H1 (cell line): ENCODE results near the gene NOTUM. TPM values are rescaled to one million over a fixed set of nuclear protein-coding genes. Genes with fewer than 3 reads are reported as not detected.

Experiments
- CTCF ChIA-PET: fragments of 300-600 bp; sonication (Branson Sonifier 250); formaldehyde crosslinking; loops from one replicate; lab custom pipeline; 2021; ENCODE audit not compliant: partially characterized antibody; lab: Charles Lee
- POLR2A ChIA-PET: fragments of 300-600 bp; sonication (Branson Sonifier 250); formaldehyde crosslinking; loops from one replicate; lab custom pipeline; 2021; ENCODE audit warnings: inconsistent platforms; ENCODE audit not compliant: partially characterized antibody; lab: Charles Lee
- DNase-seq, 2 experiments: peaks; one replicate each; pipeline versions ENCODE4 v3.0.0 to v3.0.0-alpha.2; 2010 to 2022; ENCODE audit warnings: low spot score in 2 of 2, low read depth in 1 of 2, mixed read lengths in 1 of 2
- FAIRE-seq: peaks from 2 replicates; lab custom pipeline; 2011; peaks lifted over from hg19 to GRCh38; lab: Jason Lieb, UNC
- H2AFZ ChIP-seq: 2 replicates; pipeline ENCODE4 v1.8.1; 2012; ENCODE audit warnings: low read length, inconsistent platforms
- H2AK5ac ChIP-seq: 2 replicates; pipeline ENCODE4 v1.6.1; 2013; ENCODE audit warnings: low read depth, low read length
- H2BK120ac ChIP-seq: replicated peaks from 2 replicates; pipeline ENCODE3; 2013; ENCODE audit warnings: low read depth, low read length, inconsistent platforms
- H2BK12ac ChIP-seq: 2 replicates; pipeline ENCODE4 v1.6.1; 2013; ENCODE audit warnings: low read depth, low read length
- H2BK15ac ChIP-seq: 2 replicates; pipeline ENCODE4 v1.6.1; 2013; ENCODE audit warnings: low read length
- H2BK20ac ChIP-seq: 2 replicates; pipeline ENCODE4 v1.6.1; 2013; ENCODE audit warnings: low read length
- H2BK5ac ChIP-seq: 2 replicates; pipeline ENCODE4 v1.6.1; 2013; ENCODE audit warnings: low read depth, low read length
- H3K14ac ChIP-seq: 2 replicates; pipeline ENCODE4 v1.6.1; 2013; ENCODE audit warnings: inconsistent platforms; ENCODE audit not compliant: insufficient read length
- H3K18ac ChIP-seq: 2 replicates; pipeline ENCODE4 v1.6.1; 2013; ENCODE audit warnings: low read length; ENCODE audit errors: extremely low read depth
- H3K23ac ChIP-seq: 2 replicates; pipeline ENCODE4 v1.6.1; 2013; ENCODE audit warnings: inconsistent platforms; ENCODE audit not compliant: insufficient read length
- H3K23me2 ChIP-seq: 2 replicates; pipeline ENCODE4 v1.6.1; 2013; ENCODE audit warnings: low read depth, low read length
- H3K27ac ChIP-seq: 2 replicates; pipeline ENCODE4 v1.6.1; 2011; ENCODE audit warnings: low read depth, low read length, inconsistent platforms
- H3K27me3 ChIP-seq, 4 experiments: replicated peaks in 1 of 4; 1 replicate in 1 of 4; 2 replicates in 3 of 4; pipeline versions ENCODE4 v1.6.1 to v1.8.1; 2011 to 2013; ENCODE audit warnings: low read length in 3 of 4, mild to moderate bottlenecking in 3 of 4, inconsistent platforms in 2 of 4, mixed read lengths in 2 of 4, moderate library complexity in 1 of 4; ENCODE audit not compliant: control insufficient read depth in 3 of 4, insufficient read depth in 3 of 4; ENCODE audit errors: extremely low read depth in 1 of 4
- H3K36me3 ChIP-seq, 4 experiments: 2 replicates each; pipeline versions ENCODE4 v1.6.1 to v1.8.1; 2011 to 2013; ENCODE audit warnings: mild to moderate bottlenecking in 4 of 4, low read length in 3 of 4, moderate library complexity in 2 of 4, control low read depth in 1 of 4, inconsistent platforms in 1 of 4; ENCODE audit not compliant: insufficient read depth in 4 of 4, control insufficient read depth in 2 of 4
- H3K4ac ChIP-seq: replicated peaks from 2 replicates; pipeline ENCODE3; 2013; ENCODE audit warnings: low read length, low read depth, mixed read lengths, inconsistent platforms; ENCODE audit not compliant: insufficient read length
- H3K4me1 ChIP-seq, 4 experiments: replicated peaks in 1 of 4; 1 replicate in 1 of 4; 2 replicates in 3 of 4; pipeline versions ENCODE4 v1.6.1 to v1.8.1; 2011 to 2013; ENCODE audit warnings: low read length in 3 of 4, inconsistent platforms in 2 of 4, mixed read lengths in 1 of 4; ENCODE audit not compliant: insufficient read depth in 4 of 4, control insufficient read depth in 3 of 4
- H3K4me2 ChIP-seq, 2 experiments: 2 replicates each; pipeline versions ENCODE4 v1.6.1 to v1.8.1; 2011 to 2013; ENCODE audit warnings: low read depth in 2 of 2, low read length in 2 of 2, control low read depth in 1 of 2, inconsistent platforms in 1 of 2, mild to moderate bottlenecking in 1 of 2; ENCODE audit not compliant: insufficient read depth in 1 of 2
- H3K4me3 ChIP-seq, 4 experiments: fragments of 200-600, 300-600 bp in 1 of 4; sonication (generic), shearing (Covaris generic), sonication (Bioruptor Twin) in 1 of 4; 2 replicates each; pipeline versions ENCODE4 v1.5.1 to v1.8.1; 2011 to 2016; ENCODE audit warnings: low read length in 4 of 4, low read depth in 3 of 4, control low read depth in 2 of 4, inconsistent platforms in 2 of 4, mild to moderate bottlenecking in 2 of 4, mixed read lengths in 1 of 4, moderate library complexity in 1 of 4; ENCODE audit not compliant: insufficient read depth in 2 of 4; ENCODE audit errors: extremely low read depth in 1 of 4
- H3K56ac ChIP-seq: replicated peaks from 2 replicates; pipeline ENCODE3; 2013; ENCODE audit warnings: low read depth, mild to moderate bottlenecking, mixed read lengths, low read length, inconsistent platforms; ENCODE audit not compliant: insufficient read length
- H3K79me1 ChIP-seq: 2 replicates; pipeline ENCODE4 v1.6.1; 2013; ENCODE audit warnings: low read depth, low read length, control low read depth
- H3K79me2 ChIP-seq, 2 experiments: 2 replicates each; pipeline versions ENCODE4 v1.6.1 to v1.8.1; 2012 to 2013; ENCODE audit warnings: low read length in 2 of 2, mild to moderate bottlenecking in 2 of 2, inconsistent platforms in 1 of 2; ENCODE audit not compliant: insufficient read depth in 2 of 2, control insufficient read depth in 1 of 2
- H3K9ac ChIP-seq, 4 experiments: replicated peaks in 1 of 4; 1 replicate in 1 of 4; 2 replicates in 3 of 4; pipeline versions ENCODE4 v1.6.1 to v1.8.1; 2011 to 2013; ENCODE audit warnings: low read depth in 3 of 4, low read length in 3 of 4, control low read depth in 2 of 4, mild to moderate bottlenecking in 2 of 4, moderate library complexity in 2 of 4, inconsistent platforms in 1 of 4; ENCODE audit errors: extremely low read depth in 1 of 4
- H3K9me3 ChIP-seq, 2 experiments: 2 replicates each; pipeline versions ENCODE4 v1.6.1 to v1.8.1; 2012 to 2013; ENCODE audit warnings: mild to moderate bottlenecking in 2 of 2, moderate library complexity in 2 of 2, control low read depth in 1 of 2, inconsistent platforms in 1 of 2, low read depth in 1 of 2, low read length in 1 of 2, mixed read lengths in 1 of 2; ENCODE audit not compliant: insufficient read depth in 2 of 2
- H4K20me1 ChIP-seq, 2 experiments: replicated peaks in 1 of 2; 2 replicates each; pipeline versions ENCODE3 to v1.8.1; 2011 to 2013; ENCODE audit warnings: inconsistent platforms in 2 of 2, low read length in 2 of 2, mild to moderate bottlenecking in 1 of 2; ENCODE audit not compliant: insufficient read depth in 2 of 2, control insufficient read depth in 1 of 2
- H4K5ac ChIP-seq: 2 replicates; pipeline ENCODE4 v1.6.1; 2013; ENCODE audit warnings: low read length, low read depth, mixed read lengths, inconsistent platforms; ENCODE audit not compliant: insufficient read length
- H4K8ac ChIP-seq: 2 replicates; pipeline ENCODE4 v1.8.0; 2013; ENCODE audit warnings: mild to moderate bottlenecking, moderate library complexity, low read length, inconsistent platforms; ENCODE audit not compliant: insufficient read depth; ENCODE audit errors: extremely low read depth
- H4K91ac ChIP-seq: replicated peaks from 2 replicates; pipeline ENCODE3; 2013; ENCODE audit warnings: low read length, mixed read lengths, inconsistent platforms; ENCODE audit not compliant: insufficient read length
- CBX5 ChIP-seq: fragments of 300-800, 300-1000 bp; sonication (generic); IDR thresholded peaks from 2 replicates; pipeline ENCODE4 v1.7.1; 2016; ENCODE audit warnings: antibody characterized with exemption, low read length, low read depth
- FOSL1 ChIP-seq: IDR thresholded peaks from 2 replicates; pipeline ENCODE4 v1.6.1; 2011; ENCODE audit warnings: mild to moderate bottlenecking, low read depth, low read length, moderate library complexity; ENCODE audit not compliant: insufficient read depth
- JUND ChIP-seq: IDR thresholded peaks from 2 replicates; pipeline ENCODE4 v1.6.1; 2011; ENCODE audit warnings: mild to moderate bottlenecking, improper control_type of control experiment, low read length
- KDM5A ChIP-seq: fragments of 200-600 bp; IDR thresholded peaks from 2 replicates; pipeline ENCODE4 v1.7.1; 2012; ENCODE audit warnings: mild to moderate bottlenecking, low read length, inconsistent platforms, mixed read lengths
- POLR2A ChIP-seq, 2 experiments: IDR thresholded peaks; 1 replicate in 1 of 2; 2 replicates in 1 of 2; pipeline ENCODE4 v1.6.1; 2011; ENCODE audit warnings: low read depth in 2 of 2, low read length in 2 of 2, mild to moderate bottlenecking in 2 of 2; ENCODE audit errors: control extremely low read depth in 1 of 2
- SIRT6 ChIP-seq: IDR thresholded peaks from one replicate; pipeline ENCODE4 v1.7.1; 2012; ENCODE audit warnings: low read length, inconsistent platforms
- SP4 ChIP-seq: IDR thresholded peaks from 2 replicates; pipeline ENCODE4 v1.6.1; 2012; ENCODE audit warnings: low read length, inconsistent platforms
- SRF ChIP-seq: IDR thresholded peaks from 2 replicates; pipeline ENCODE4 v1.6.1; 2011; ENCODE audit warnings: mild to moderate bottlenecking, low read depth, low read length, moderate library complexity
- TCF12 ChIP-seq: IDR thresholded peaks from 2 replicates; pipeline ENCODE4 v1.6.1; 2011; ENCODE audit warnings: low read depth, mild to moderate bottlenecking, low read length
- TEAD4 ChIP-seq: IDR thresholded peaks from 2 replicates; pipeline ENCODE4 v1.6.1; 2012; ENCODE audit warnings: low read depth, low read length, inconsistent platforms, mixed read lengths
- USF2 ChIP-seq: IDR thresholded peaks from 2 replicates; pipeline ENCODE4 v1.6.1; 2011; ENCODE audit warnings: low read length, improper control_type of control experiment
- WGBS, 2 experiments: shearing (Covaris generic) in 1 of 2; methylation state at CpG; one replicate each; pipeline versions ENCODE4 v1.1.6 to v1.1.7; 2013 to 2015; ENCODE audit warnings: low lambda C conversion rate in 2 of 2, mixed read lengths in 2 of 2, inconsistent platforms in 1 of 2, low coverage in 1 of 2, missing lambda C conversion rate in 1 of 2; ENCODE audit not compliant: insufficient replicate concordance in 2 of 2, insufficient coverage in 1 of 2, insufficient read length in 1 of 2; ENCODE audit errors: extremely low coverage in 1 of 2, missing lambda C conversion rate in 1 of 2; 5-methylcytosine and 5-hydroxymethylcytosine counted together
- polyA plus RNA-seq, 7 experiments: library from polyadenylated mRNA; depleted of rRNA in 3 of 7; stranded (reverse) in 5 of 7; unstranded in 2 of 7; fragments of >200 nt in 5 of 7; fragments of 200-250 nt in 2 of 7; gene quantifications; 1 replicate in 5 of 7; 2 replicates in 1 of 7; 4 replicates in 1 of 7; pipeline versions ENCODE4 v1.2.1 to v1.2.3, GENCODE V29; 2011 to 2013; ENCODE audit warnings: missing spikeins in 2 of 7, mixed read lengths in 2 of 7
- total RNA-seq: library from RNA; stranded (reverse); fragmentation: NEBNext Ultra II Directional; extraction: Animal tissue kit (Norgen Biotek cat#: 25700); gene quantifications from 2 replicates; pipeline ENCODE4 v1.2.1, GENCODE V29; 2021

NOTUM gene
- total and polyA plus RNA-seq, 2 of the 8 experiments (the other 6 are each of a cell fraction or from before 2014, with no cell fraction given), result 0.45 to 0.76 TPM

GRCh38 chr17:81935709-81936084 lies 25.3 kb downstream of the NOTUM start:
- peaks cover 7 to 17% of the 10 kb centered on the region in 2 experiments for H4K20me1 ChIP-seq
- no peak overlapping the region; the same call in 1 of the 2 replicates for H2BK5ac ChIP-seq
- no peaks in the 10 kb centered on the region; the same call in 1 of the 2 replicates for H3K23me2 ChIP-seq
- H3K27ac ChIP-seq, result no peak overlapping the region
- no peaks in the 10 kb centered on the region; a peak in 1 of 4 replicates for H3K79me2 ChIP-seq
- no peak overlapping the region for H2AK5ac ChIP-seq
- H3K9ac ChIP-seq, result no peak overlapping the region
- no peak overlapping the region for H4K91ac ChIP-seq
- H3K79me1 ChIP-seq, result no peaks in the 10 kb centered on the region
- H3K4me2 ChIP-seq, result peak overlapping the region; percentile 11 to 66; a peak in 2 of 4 replicates
- FAIRE-seq, result no peak
- POLR2A ChIA-PET, result interaction anchor here (0.6 to 14.6 kb wide), 8 partner anchors 9 to 66 kb away, joined by 3 to 150 read pairs (median 6); partner anchors contain the start of genes MAFG, NOTUM, PCYT2 and SIRT7
- CTCF ChIA-PET, result interaction anchor here (2.0 kb wide), 1 partner anchor 66 kb away, joined by 8 read pairs; no protein-coding TSS in a partner anchor
- H2BK15ac ChIP-seq, result no peak overlapping the region
- peaks cover 0 to 25% (median 10%) of the 10 kb centered on the region in 4 experiments; a peak in 5 of 8 replicates for H3K36me3 ChIP-seq
- no peak for DNase-seq
- peak overlapping the region in 2 of 4 experiments; percentile 12 to 91; a peak in 2 of 8 replicates for H3K4me3 ChIP-seq
- no peak overlapping the region for H4K8ac ChIP-seq
- WGBS, 2 experiments, result 100% methylated on average over 5 of the region's 6 CpGs; no CpG with 5 or more reads in 1 of the 2 experiments
- H3K4ac ChIP-seq, result no peak overlapping the region
- no peak overlapping the region for H2BK12ac ChIP-seq
- H4K5ac ChIP-seq, result no peak overlapping the region
- no peak overlapping the region for H2AFZ ChIP-seq
- H2BK120ac ChIP-seq, result no peak overlapping the region
- peaks cover 0 to 4% (median 1%) of the 10 kb centered on the region in 4 experiments; a peak in 3 of 7 replicates for H3K4me1 ChIP-seq
- H3K23ac ChIP-seq, result no peak overlapping the region
- H3K56ac ChIP-seq, result no peak overlapping the region
- H3K27me3 ChIP-seq, result peaks cover 0 to 3% (median 0%) of the 10 kb centered on the region in 4 experiments; a peak in 1 of 7 replicates
- no peak overlapping the region for H3K14ac ChIP-seq
- H3K9me3 ChIP-seq, result no peaks in the 10 kb centered on the region
- no peak overlapping the region for H3K18ac ChIP-seq
- no peak for TF ChIP-seq USF2
- TF ChIP-seq CBX5, result no peak
- no peak for TF ChIP-seq SP4
- no peak for TF ChIP-seq SIRT6
- no peak for TF ChIP-seq POLR2A (IDR thresholded peaks at IDR 0.05; ENCODE audit: control extremely low read depth in 1 of 2, low read depth in 2 of 2, low read length in 2 of 2)
- no peak for TF ChIP-seq TCF12
- TF ChIP-seq SRF, result no peak
- TF ChIP-seq KDM5A, result no peak
- TF ChIP-seq FOSL1, result no peak
- no peak for TF ChIP-seq TEAD4
- TF ChIP-seq JUND, result no peak
- no peak overlapping the region for H2BK20ac ChIP-seq
